Stimulated activated memory B cell treated with anti-CD40 and anti-IgM and Interleukin-4, amounts not matched to agents 10 μg/mL and 1 μg/mL and 100 μg/mL, for 72 hours (primary cell): ENCODE results near the gene TEX47.

Experiments used
- ATAC-seq: fragments of 150-1000 bp; cut with Tn5 transposase; 2 replicates; pipeline ENCODE4 v1.10.0; 2021
- H3K27ac Mint-ChIP-seq: one replicate; pipeline ENCODE4 v1.8.0; 2022; ENCODE audit warnings: mild to moderate bottlenecking, mixed read lengths
- H3K27me3 Mint-ChIP-seq: one replicate; pipeline ENCODE4 v1.8.0; 2022; ENCODE audit warnings: mixed read lengths
- H3K36me3 Mint-ChIP-seq: one replicate; pipeline ENCODE4 v1.8.0; 2022; ENCODE audit warnings: mixed read lengths
- H3K4me1 Mint-ChIP-seq: one replicate; pipeline ENCODE4 v1.8.0; 2022; ENCODE audit warnings: mixed read lengths
- H3K4me3 Mint-ChIP-seq: one replicate; pipeline ENCODE4 v1.8.0; 2022; ENCODE audit warnings: mild to moderate bottlenecking, moderate library complexity, mixed read lengths
- H3K9me3 Mint-ChIP-seq: one replicate; pipeline ENCODE4 v1.8.0; 2022; ENCODE audit warnings: mixed read lengths

Gene TEX47

DNA sequence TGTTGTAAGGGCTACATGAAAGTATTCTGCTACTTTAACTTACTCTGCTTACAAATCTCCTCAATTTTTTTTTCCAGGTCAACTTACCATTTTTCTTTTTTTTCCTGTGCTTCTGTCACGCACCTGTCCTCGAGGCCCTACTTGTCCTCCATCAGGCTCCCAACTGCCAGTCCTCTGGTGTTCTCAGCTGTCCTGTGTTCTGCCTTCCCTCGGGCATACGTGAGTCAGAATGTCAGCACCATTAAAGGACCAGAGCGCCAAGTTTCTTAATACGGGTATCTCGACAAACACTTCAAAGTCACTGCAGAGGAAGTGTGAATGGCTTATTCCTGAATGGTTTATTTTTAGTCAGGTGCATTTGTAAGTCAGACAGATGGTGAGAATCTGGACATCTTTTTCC is at the start of gene TEX47:
Gene TEX47 (minus strand): TSS at position 185 of the 400 bp plus-strand sequence. CDS start 795 bp downstream, outside the sequence.
- Mint-ChIP-seq H3K27ac (no peak within 1 kb of the TSS), H3K4me1 (no peaks in the 10 kb centered on the region), H3K9me3 (no peaks in the 10 kb centered on the region), H3K4me3 (no peak within 1 kb of the TSS), H3K36me3 (no peaks in the 10 kb centered on the region), H3K27me3 (no peaks in the 10 kb centered on the region)
- no peak for ATAC-seq

DNA sequence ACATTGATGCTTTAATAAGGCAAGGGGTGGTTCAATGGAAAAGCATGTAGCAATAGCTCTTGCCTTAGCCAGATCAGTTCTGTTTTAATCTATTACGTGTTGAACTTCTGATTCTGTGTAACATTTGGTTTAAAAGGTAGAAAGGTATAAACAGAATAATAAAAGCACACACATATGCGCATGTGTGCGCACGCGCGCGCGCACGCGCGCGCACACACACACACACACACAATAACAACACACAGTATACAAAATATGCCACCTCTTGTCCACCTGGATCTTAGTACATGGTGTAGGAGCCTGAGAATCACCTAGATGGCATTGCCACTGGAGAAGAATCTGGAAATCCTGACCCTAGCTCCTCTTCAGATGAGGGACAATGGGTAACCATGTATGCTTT is 49.6 kb upstream of the TEX47 start:
- ATAC-seq, result no peak
- Mint-ChIP-seq H3K9me3 (no peaks in the 10 kb centered on the region), H3K4me3 (no peak overlapping the region), H3K27me3 (no peaks in the 10 kb centered on the region), H3K36me3 (no peaks in the 10 kb centered on the region), H3K27ac (no peak overlapping the region), H3K4me1 (no peaks in the 10 kb centered on the region)

DNA sequence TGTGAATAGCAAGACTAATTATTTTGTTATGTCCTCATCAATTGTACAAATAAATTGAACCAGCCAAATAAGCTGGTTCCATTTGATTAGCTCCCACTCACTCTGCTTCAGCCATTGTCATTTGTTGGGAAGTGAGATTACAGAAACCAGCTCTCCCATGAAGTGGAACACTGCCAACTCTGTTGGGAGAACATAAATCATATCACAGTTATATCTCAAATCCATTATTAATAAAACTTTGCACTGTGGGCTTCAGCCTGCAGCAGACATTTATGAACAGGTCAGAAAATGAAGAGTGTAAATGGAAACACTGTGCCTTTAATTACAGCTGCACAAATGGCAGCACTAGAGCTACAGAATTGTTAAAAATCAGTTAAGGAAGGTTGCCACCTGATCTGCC is 46.7 kb upstream of the TEX47 start:
- Mint-ChIP-seq H3K27ac (no peak overlapping the region), H3K9me3 (no peaks in the 10 kb centered on the region), H3K27me3 (no peaks in the 10 kb centered on the region)

DNA sequence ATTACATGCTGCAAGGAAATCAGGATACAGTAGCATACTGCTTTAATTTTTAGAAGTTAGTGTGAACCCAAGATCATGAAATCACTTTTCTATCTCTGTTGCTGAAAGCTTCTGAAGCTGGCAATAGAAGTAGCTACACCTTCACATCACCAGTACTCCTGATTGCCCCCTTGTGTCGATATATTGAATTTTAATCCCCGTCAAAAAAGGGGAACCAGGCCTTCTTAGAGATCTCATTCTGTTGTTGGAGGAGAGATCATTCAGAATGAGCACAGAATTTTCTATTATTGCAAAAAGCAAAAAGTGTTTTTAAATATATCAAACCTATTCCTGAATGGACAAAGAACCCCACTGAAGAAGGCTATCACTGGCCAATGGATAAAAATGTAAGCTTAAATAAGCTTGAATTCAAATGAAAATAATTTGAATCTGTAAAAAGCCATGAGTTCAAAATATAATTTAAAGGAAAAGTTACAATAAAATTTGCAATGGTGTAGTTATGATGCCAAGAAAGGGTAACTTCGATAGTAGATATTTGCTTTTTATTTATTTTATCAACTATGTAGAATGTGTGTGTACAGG is 39.7 kb upstream of the TEX47 start:
- Mint-ChIP-seq H3K27me3 (no peaks in the 10 kb centered on the region), H3K4me1 (no peaks in the 10 kb centered on the region), H3K4me3 (no peak overlapping the region), H3K9me3 (no peaks in the 10 kb centered on the region), H3K36me3 (no peaks in the 10 kb centered on the region), H3K27ac (no peak overlapping the region)
- no peak for ATAC-seq

More for the DNA sequence above, 46.7 kb upstream of the TEX47 start:
- H3K36me3 Mint-ChIP-seq, result no peaks in the 10 kb centered on the region
- H3K4me1 Mint-ChIP-seq, result no peaks in the 10 kb centered on the region
- no peak overlapping the region for H3K4me3 Mint-ChIP-seq
- no peak for ATAC-seq

DNA sequence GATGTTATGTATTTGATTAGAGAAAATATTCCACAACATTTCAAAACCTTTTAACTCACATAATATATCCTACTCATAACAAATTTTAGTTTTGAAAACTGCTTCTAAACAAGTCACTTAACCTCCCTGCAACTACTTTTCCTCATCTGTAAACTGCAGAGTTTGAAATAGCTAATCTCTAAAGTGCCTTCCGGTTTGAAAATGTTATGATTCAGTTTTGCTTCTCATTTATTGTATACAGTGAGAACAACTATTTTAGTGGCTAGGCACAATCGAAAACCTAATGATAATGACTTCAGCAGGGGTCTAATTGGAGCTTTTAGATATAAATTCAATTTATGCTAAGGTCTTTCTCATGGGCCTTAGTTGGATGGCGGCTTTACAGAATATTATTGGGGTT is 30.7 kb upstream of the TEX47 start:
- Mint-ChIP-seq H3K27ac (no peak overlapping the region), H3K36me3 (no peaks in the 10 kb centered on the region), H3K9me3 (peaks cover 8% of the 10 kb centered on the region), H3K27me3 (no peaks in the 10 kb centered on the region), H3K4me1 (no peaks in the 10 kb centered on the region), H3K4me3 (no peak overlapping the region)
- no peak for ATAC-seq

DNA sequence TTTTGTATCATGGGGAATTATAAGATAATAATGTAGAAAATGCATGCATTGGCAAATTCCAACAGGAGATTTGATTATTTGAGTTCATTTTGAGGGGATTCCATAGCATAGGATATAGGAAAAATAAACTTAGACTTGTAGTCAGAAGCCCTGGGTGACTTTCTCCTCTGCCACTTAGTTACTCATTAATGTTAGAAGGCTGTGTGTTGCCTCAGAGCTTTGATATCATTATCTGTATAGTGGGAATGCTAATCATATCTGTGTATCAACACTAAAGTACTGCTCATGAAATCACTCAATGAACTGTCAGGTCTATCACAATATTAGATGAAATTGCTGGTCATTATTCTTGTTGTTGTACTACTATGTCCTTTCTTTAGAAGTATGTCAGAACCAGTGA is 23.0 kb upstream of the TEX47 start:
- H3K27ac Mint-ChIP-seq, result no peak overlapping the region
- no peak for ATAC-seq
- peaks cover 4% of the 10 kb centered on the region for H3K9me3 Mint-ChIP-seq
- H3K4me3 Mint-ChIP-seq, result no peak overlapping the region
- H3K27me3 Mint-ChIP-seq, result no peaks in the 10 kb centered on the region
- no peaks in the 10 kb centered on the region for H3K4me1 Mint-ChIP-seq
- no peaks in the 10 kb centered on the region for H3K36me3 Mint-ChIP-seq

DNA sequence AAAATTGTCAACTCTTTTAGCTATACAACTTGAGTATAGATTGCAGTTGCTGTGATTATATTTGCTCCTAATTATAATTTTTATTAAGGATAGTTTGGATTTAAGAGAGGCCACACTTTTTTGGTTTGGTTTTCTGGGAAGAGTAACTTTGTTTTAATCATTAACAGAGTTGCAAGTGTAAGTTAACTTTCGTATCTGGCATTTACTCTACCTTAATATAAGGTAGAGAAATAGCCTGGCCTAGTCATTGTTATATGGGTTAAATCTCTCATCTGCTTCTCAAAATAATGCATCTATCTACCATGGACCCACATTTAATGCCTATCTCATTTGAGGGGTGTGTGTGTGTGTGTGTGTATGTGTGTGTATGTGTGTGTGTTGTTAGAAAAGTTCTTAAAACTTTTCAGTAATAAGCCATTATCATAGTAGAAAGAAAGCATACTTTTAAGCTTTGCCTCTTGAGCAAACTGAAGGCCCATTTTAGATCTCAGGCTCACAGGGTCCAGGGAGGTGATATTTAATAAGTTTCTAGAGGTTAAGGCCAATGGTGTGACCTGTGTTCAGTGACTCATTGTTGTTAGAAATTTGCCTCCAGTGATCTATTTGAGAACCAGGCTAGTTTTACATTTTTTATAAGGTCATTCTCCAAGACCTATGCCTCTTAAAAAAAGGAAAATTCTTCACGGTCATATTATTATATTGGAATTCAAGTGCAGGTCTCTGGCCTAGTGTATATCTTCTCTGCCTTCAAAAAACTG is 10.9 kb upstream of the TEX47 start:
- no peak overlapping the region for H3K4me3 Mint-ChIP-seq
- no peaks in the 10 kb centered on the region for H3K27me3 Mint-ChIP-seq
- no peak for ATAC-seq
- no peaks in the 10 kb centered on the region for H3K4me1 Mint-ChIP-seq
- no peaks in the 10 kb centered on the region for H3K36me3 Mint-ChIP-seq
- no peaks in the 10 kb centered on the region for H3K9me3 Mint-ChIP-seq
- no peak overlapping the region for H3K27ac Mint-ChIP-seq

DNA sequence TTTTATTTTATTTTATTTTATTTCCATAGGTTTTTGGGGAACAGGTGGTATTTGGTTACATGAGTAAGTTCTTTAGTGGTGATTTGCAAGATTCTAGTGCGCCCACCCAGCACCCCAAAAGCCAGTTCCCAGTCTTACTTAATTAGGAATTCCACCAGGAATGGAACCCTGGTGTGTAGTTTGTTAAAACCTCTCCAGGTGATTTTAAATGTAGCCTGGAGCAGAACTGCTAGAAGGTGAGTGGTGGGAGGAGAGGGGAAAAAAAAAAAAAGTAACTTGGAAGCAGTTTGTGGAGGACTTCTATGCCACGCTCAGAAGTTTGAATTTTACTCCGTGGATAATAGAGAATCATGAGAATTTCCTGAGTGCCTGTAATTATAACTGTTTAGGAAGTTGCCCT is 5.5 kb upstream of the TEX47 start:
- ATAC-seq, result no peak
- H3K9me3 Mint-ChIP-seq, result no peaks in the 10 kb centered on the region
- no peaks in the 10 kb centered on the region for H3K27me3 Mint-ChIP-seq
- H3K27ac Mint-ChIP-seq, result no peak overlapping the region
- no peaks in the 10 kb centered on the region for H3K4me1 Mint-ChIP-seq
- H3K4me3 Mint-ChIP-seq, result no peak overlapping the region
- H3K36me3 Mint-ChIP-seq, result no peaks in the 10 kb centered on the region

DNA sequence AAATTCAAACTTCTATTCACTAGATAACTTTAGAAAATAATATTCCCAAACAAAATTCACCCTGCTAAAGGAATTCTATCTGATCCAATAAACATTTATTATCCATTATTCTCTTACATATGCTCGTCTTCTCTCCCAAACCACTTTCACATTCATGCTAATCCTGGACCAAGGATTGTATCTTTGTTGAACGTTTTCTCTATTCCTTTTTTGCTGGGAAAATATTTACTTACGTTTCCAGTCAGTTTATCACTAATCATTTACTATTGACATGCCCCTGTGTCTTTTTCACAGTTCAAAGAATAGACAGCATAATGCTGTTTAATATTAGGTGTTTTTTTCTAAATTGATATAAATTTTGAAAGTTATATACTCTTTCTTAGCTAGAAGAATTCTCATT is 3.2 kb downstream of the TEX47 start:
- no peaks in the 10 kb centered on the region for H3K9me3 Mint-ChIP-seq
- no peak for ATAC-seq
- no peak overlapping the region for H3K27ac Mint-ChIP-seq
- H3K4me3 Mint-ChIP-seq, result no peak overlapping the region
- H3K27me3 Mint-ChIP-seq, result no peaks in the 10 kb centered on the region
- no peaks in the 10 kb centered on the region for H3K36me3 Mint-ChIP-seq
- no peaks in the 10 kb centered on the region for H3K4me1 Mint-ChIP-seq

DNA sequence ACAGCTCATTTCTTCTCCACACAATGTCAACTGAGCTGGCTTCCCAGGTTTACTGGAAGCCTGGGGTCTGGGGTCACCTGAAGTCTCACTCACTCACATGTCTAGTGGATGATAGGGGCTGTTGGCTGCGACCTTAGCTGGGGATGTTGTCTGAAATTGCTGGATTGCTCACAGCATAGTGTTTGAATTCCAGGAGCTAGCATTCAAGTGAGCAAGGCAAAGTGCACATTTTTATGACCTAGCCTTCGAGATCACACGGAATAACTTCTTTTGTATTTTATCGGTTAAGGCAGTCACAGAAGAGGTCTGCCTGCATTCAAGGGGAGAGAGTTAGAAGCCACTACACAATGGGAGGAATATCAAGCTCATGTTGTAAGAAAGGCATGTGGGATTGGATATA is 3.6 kb downstream of the TEX47 start:
- no peaks in the 10 kb centered on the region for H3K27me3 Mint-ChIP-seq
- no peaks in the 10 kb centered on the region for H3K36me3 Mint-ChIP-seq
- H3K27ac Mint-ChIP-seq, result no peak overlapping the region
- no peaks in the 10 kb centered on the region for H3K9me3 Mint-ChIP-seq
- no peak overlapping the region for H3K4me3 Mint-ChIP-seq
- no peak for ATAC-seq
- no peaks in the 10 kb centered on the region for H3K4me1 Mint-ChIP-seq

DNA sequence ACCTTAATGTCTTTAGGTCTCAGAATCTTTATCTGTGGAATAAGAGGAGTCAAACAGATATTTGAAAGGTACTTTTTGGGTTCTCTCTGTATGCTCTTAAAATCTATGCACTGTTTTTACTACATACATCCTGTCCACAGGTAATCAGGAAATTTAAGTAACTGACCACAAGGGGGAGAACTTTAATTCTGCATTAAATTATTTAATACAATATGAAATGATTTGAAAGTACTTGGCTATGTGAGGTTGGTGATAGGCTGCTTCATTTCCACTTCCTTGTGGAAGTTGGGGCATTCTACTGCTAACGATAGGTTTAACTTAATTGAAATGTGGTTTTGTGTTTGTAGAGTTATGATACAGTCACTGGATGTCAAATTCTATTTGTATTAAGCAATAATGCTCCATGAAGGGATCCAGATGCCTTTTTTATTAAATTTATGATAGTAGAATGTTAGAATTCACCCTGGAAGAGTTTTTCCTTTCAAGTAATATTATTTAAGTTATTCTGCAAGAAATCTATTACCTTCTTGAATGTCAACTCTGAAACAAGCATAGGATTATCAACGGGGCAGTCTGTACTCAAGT is 6.0 kb downstream of the TEX47 start:
- Mint-ChIP-seq H3K27me3 (no peaks in the 10 kb centered on the region), H3K4me1 (no peaks in the 10 kb centered on the region), H3K36me3 (no peaks in the 10 kb centered on the region), H3K9me3 (no peaks in the 10 kb centered on the region), H3K27ac (no peak overlapping the region), H3K4me3 (no peak overlapping the region)
- no peak for ATAC-seq

DNA sequence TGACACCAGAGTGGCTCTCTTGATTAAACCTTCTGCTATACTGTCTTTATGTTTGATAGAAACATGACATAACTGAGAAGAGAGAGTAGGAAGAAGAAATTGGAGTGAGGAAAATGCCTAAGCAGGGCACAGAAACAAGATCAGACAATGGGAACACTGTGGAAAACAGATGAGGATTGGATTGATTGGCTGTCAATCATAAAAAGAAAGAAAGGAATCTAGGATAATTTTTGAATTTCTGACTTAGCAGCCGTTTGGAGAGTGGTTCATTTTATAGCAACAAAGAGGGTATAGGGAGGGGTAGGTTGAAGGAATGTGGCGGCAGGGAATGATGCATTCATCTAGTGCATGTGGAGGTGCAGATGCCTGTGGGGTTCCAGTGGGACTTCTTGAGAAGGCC is 7.8 kb downstream of the TEX47 start:
- ATAC-seq, result no peak
- no peaks in the 10 kb centered on the region for H3K4me1 Mint-ChIP-seq
- no peaks in the 10 kb centered on the region for H3K36me3 Mint-ChIP-seq

DNA sequence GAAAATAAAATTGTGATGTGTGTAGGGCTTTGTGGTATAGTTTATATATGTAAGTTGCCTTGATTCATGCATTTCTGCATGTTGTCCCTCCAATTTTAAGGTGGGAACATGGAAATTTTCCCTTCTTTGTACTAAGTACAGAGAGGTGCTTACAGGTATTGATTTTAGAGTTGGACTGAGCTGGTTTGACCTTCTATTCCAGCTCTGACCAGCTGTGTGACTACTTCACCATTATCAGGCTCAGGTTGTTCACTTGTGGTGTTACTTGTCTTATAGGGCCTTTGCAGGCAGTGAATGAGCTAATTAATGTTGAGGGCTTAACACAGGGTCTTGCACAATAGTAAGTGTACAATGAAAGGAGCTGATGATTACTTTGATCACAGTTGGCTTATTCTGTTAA is 19.7 kb downstream of the TEX47 start:
- no peaks in the 10 kb centered on the region for H3K4me1 Mint-ChIP-seq
- no peak for ATAC-seq
- H3K4me3 Mint-ChIP-seq, result no peak overlapping the region
- H3K9me3 Mint-ChIP-seq, result no peaks in the 10 kb centered on the region
- no peaks in the 10 kb centered on the region for H3K36me3 Mint-ChIP-seq
- no peak overlapping the region for H3K27ac Mint-ChIP-seq
- no peaks in the 10 kb centered on the region for H3K27me3 Mint-ChIP-seq

More for the DNA sequence above, 7.8 kb downstream of the TEX47 start:
- Mint-ChIP-seq H3K27me3 (no peaks in the 10 kb centered on the region), H3K9me3 (no peaks in the 10 kb centered on the region), H3K27ac (no peak overlapping the region), H3K4me3 (no peak overlapping the region)

DNA sequence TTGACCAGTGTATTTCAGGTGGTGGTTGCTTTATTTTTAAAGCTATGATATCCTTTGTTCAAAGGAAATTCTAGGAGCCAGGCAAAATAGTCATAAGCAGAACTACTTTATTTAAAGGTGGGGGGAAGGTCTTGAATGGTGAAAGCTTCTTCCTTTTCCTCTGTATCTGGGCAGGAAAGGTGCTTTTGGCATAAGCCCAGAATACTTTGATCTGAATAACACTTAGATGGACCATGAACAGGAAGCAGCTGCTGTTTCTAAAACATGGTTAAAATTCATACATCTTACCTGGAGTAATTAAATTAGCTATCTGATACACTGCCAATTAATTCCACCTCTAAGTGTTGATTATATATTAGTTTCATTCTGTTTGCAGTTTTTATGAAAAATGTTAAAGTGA is 22.8 kb downstream of the TEX47 start:
- Mint-ChIP-seq H3K36me3 (no peaks in the 10 kb centered on the region), H3K9me3 (no peaks in the 10 kb centered on the region), H3K4me3 (no peak overlapping the region), H3K4me1 (no peaks in the 10 kb centered on the region), H3K27me3 (no peaks in the 10 kb centered on the region), H3K27ac (no peak overlapping the region)
- ATAC-seq, result no peak

DNA sequence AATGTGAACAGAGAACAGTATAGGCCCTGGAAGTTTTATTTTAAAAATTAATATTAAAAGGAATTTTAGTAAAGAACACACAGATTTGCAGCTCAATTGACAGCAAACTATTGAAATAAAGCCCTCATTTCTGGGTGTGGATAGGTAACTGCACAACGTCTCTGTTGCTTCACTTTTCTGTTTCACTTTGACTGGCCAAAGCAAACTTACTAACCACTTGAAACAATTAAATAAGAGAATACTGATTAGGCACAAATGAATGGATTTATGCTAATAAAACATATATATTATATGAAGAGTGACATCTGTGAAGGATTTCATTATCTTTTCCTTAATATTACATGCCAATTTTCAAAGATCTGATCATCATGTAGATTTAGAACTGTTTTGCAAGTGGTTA is 24.1 kb downstream of the TEX47 start:
- Mint-ChIP-seq H3K36me3 (no peaks in the 10 kb centered on the region), H3K4me1 (no peaks in the 10 kb centered on the region), H3K4me3 (no peak overlapping the region), H3K27ac (no peak overlapping the region), H3K9me3 (no peaks in the 10 kb centered on the region), H3K27me3 (no peaks in the 10 kb centered on the region)
- no peak for ATAC-seq

DNA sequence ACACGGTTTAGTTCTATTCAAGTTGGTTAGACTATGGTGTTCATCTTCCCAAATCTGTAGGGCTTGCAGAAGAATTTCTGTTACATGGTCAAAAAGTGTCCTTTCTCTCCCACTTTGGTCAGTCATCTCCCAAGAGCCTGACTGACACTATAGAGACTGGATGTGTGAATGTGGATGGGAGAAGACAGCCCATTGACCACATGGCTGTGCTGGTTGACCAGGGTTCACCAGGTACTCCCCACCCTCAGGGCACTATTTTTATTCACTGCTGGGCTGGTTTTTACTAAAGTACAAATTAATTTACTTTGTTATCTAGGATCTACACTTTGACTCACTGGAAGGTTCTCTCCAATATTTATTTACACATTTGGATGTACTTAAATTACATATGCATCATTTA is 33.8 kb downstream of the TEX47 start:
- H3K36me3 Mint-ChIP-seq, result no peaks in the 10 kb centered on the region
- H3K27ac Mint-ChIP-seq, result no peak overlapping the region
- no peak overlapping the region for H3K4me3 Mint-ChIP-seq
- H3K4me1 Mint-ChIP-seq, result no peaks in the 10 kb centered on the region
- peaks cover 27% of the 10 kb centered on the region for H3K27me3 Mint-ChIP-seq
- ATAC-seq, result no peak
- H3K9me3 Mint-ChIP-seq, result no peaks in the 10 kb centered on the region
